Pons (tissue), 1 donor: ENCODE results near the gene KLHDC8B.

Experiments used
- DNase-seq: peaks from one replicate; pipeline ENCODE4 v3.0.0-alpha.2; 2016; ENCODE audit warnings: low spot score

Gene KLHDC8B

DNA sequence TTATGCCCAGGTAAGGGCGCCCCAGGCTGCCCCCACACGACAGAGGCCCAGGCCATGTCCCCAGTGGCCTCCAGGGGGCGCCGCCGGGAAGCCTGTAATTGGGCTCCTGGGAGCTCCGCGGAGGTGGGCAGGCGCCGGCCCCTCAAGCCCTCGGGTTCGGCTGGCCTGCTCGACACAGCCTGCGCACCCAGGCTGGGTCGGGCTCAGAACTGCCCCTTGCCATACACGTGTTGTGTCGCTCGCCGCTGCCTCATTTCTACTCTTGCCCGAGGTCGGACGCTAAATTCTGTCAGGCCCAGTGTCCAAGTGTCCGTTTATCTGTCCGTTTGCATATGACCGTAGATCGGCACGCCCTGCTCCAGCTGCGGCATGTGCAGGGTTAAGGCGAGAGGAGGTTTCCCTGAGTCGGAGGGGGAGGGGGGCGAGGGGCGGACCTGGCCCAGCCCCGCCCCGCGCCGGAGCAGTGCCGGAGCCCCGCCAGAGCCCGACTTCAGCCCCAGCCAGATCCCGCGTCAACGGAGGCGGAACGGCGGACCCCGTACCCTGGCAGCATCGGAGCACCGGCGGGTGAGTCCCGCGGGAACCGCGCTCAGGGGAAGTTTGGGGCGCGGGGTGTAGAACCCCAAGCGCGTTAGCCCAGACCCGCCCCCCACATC is at the start of gene KLHDC8B:
Gene KLHDC8B, plus strand, starts transcription at position 480 of the 656 bp plus-strand sequence. CDS start 1,172 bp downstream, outside the sequence.
- peak; percentile 41 for DNase-seq

DNA sequence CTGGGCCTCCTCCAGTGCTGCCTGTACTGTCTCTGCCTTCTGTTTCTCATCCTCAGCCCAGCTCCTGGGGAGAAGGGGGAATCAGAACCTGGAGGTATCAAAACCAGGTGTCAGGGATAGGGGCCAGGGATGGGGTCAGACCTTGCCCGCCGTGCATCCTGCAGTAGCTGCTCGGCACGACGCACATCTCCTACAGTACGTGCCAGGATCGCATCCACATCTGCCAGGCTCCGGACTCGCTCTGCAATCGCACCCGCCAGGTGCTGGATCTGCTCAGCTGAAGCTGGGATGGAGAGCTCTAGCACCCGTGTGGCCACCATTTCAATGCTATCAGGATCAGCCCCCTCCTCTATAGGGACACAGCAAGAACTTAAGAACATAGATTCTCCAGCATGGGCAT is 49.4 kb upstream of the KLHDC8B start:
- no peak for DNase-seq

DNA sequence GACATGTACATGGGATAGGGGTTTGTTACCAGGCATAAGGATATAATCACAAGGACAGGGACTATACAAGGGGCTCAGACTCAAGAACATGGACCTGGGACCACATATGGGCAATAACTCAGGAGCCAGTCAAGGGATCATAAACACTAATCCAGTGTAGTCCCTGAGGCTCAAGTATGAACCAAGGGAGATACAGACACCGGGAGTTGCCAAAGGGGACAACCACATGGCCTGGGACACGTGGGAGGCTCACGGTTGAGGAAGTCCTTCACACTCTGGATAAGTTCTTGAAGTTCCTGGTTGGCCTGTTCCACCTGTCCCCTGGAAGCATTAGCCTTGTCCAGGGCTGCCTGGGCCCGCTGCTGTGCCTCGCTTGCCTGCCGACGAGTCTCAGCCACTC is 48.9 kb upstream of the KLHDC8B start:
- DNase-seq = no peak

DNA sequence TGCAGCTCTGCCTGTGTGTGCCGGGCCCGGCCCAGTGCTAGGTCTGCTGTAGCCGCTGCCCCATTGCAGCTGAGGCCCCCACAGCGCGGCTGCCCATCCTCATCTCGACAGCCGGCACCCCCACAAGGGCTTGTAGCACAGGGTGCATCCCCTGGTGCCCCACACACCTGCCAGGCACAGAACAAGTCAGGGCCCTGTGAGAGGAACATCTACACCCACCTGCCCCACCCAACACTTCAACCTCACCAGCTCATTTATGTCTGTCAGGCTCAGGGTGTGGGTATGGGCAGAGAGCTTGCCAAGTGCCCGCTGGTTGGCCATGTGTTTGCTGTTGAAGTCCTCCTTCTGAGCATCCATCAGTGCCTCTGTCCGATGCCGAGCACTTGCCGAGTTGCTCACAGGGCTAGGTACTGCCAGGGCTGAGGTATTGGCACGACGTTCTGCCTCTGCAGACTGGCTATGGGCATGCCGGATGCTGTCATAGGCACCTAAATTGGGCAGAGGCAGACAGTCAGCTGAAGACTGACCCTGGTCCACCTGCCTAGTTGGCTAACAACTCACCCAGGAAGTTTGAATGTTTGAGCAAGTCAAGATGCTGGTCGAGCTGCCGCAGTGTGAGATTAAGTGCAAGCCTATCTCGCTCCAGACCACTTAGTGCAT is 48.4 kb upstream of the KLHDC8B start:
- no peak for DNase-seq

- DNase-seq = no peak
These were observed 47.7 kb upstream of the KLHDC8B start for GRCh38 chr3:49123687-49124086.

DNA sequence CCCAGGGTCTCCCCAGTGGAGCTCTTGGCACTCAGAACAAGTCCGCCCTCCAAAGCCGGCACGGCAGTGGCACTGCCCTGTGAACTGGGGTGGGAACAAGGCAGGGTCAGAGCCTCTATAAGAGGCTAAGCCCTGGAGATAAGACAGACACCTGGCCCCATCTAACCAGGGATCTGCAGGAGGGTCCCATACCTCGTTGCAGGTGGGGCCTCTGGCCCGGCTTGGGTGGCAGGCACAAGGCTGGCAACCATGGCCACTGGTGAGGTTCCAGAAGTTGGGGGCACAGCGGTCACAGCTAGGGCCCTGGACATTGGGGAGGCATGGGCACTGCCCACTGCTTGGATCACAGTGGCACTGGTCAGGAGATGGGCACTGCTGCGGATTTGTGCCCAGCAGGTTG is 47.2 kb upstream of the KLHDC8B start:
- no peak for DNase-seq

DNA sequence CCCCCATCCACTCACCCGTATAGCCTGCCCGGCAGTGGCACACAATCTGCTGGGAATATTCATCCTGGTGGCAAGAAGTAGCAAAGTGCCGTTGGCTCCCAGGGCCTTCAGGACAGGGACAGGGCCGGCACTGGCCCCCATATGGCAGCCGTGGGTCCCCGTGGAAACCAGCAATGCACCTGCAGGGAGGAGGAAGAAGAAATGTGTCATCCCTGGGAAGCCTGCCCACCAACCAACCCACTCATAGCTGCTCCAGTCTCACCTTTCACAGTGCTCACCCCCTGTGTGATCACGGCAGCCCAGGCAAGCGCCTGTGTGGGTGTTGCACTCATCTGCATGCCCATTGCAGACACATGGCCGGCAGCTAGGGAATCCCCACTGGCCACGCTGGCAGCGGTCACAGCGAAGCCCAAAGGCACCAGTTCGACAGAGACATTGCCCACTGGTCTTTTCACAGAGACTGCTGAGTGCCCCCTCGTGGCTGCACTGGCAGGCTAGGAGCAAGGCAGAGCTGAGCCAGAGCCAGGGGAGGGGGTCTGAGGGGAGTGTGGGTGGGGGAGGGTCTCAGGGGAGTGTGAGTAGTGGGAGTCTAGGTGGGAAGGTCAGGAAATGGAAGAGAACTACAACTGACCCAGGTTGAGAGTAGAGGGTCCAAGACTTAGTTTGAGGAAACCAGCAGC is 46.3 kb upstream of the KLHDC8B start:
- DNase-seq = no peak

DNA sequence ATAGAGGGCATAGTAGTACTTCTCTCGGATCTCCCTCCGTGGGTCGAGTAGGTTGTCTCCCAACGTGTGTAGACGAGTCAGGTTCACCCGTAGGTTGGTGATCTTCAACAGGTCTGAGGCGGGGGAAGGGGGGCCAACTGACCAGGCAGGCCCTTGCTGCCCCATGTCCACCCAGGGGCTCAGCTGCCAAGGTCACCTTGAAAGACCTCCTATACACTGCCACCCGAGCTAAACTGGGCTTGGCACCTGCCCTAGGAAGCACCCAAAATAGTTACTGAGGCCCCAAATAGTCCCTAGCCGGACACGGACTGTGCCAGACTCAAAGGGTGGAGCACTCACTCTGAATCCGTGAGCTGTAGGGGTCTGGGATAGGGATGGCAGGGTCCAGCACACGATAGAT is 40.4 kb upstream of the KLHDC8B start:
- DNase-seq = no peak

- no peak for DNase-seq
These were observed 39.8 kb upstream of the KLHDC8B start for GRCh38 chr3:49131576-49131975.

GRCh38 chr3:49132073-49132436 is 39.3 kb upstream of the KLHDC8B start:
- DNase-seq = no peak

GRCh38 chr3:49132437-49133225 is 38.8 kb upstream of the KLHDC8B start, which contains the start of gene LAMB2:
Gene LAMB2 (minus strand): TSS chr3:49133050. CDS start chr3:49132867, 183 bp downstream.
- peak; percentile 32 for DNase-seq

DNA sequence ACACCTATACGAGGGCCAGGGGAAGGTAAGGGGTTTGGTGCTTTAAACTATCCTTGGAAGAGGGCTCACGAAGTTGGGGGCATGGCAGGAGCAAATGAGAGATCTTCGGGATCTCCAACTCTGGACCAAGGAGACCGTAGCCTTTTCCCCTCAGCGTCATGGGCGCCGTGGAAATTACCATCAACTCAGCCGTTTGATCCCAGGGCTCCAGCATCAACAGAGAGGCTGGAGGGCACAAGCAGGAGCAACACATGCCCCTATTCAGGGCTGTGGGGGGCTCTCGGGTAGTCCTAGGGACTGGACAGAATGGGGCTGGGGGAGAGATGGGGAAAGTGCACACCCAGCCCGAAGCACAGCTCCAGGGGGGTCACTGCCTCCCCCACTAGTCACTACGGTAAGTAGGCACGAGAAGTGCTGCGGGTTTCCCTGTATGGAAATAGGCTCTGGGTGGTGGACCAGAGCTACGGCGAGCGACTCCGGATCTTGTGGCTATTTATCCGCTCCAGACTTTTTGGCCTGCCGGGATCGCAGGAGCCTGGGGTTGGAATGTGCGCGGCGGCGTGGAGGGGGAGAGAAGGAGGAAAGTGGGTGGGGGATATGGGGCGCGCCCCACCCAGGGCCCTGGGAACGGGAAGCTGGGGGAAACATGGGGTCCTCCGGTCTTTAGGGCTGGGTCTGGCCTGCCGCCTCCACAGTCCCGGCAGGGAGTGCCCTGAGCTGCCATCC is 38.0 kb upstream of the KLHDC8B start:
- peak; percentile 59 for DNase-seq

DNA sequence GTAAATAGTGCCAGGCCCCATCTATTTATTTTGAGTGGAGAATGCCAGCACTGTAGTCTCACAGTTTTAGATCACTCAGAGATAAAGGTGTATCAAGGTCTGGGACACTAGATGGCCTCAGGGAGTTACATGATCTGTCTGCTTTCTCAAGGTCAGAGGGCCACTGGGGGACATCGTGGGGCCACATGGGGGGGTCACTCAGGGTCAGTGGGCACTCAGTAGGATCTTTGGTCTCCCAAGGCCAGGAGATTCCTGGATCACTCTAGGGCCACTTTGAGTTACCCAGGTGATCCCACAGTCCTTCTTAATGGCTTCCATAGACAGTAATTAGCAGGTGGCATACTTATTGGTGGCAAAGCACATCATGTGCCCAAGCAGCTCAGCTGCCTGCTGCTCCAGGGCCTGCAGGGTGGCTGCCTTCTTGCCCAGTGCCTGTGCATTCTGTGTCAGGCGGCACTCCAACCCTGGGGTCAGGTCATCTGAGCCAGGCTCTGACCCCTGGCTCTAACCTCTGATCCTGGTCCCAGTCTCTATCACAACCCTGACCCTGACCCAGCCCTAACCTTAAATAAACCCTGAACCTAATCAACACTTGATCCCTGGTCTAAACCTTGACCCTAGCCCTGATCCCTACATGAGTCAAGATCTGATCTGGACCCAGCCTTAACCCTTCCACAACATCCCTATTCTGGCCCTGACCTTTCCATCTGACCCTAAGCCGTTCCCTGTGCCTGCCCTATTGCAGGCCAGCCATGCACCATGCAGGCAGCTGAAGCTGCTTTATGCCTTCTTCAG is 36.7 kb upstream of the KLHDC8B start:
- no peak for DNase-seq

DNA sequence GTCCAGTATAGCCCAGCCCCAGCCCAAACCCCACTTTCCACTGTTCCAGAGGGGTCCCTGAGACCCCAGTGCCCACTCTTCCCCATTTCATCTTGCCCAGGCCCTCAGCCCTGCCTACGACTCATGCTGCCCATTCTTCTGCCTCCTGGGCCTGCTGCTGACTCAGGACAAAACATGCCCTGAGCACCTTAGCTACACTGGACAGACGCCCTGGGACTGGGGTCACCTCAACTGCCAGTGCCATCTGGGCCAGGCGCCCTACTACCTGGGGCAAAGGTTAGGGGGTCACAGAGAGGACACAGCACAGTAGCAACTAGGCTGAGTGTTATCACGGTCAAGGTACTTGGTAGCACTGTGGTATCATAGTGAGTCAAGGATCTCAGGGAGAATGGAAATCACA is 35.9 kb upstream of the KLHDC8B start:
- no peak for DNase-seq

GRCh38 chr3:49140080-49140479 is 31.3 kb upstream of the KLHDC8B start:
- DNase-seq = no peak

- DNase-seq = no peak
These were observed 23.2 kb upstream of the KLHDC8B start for GRCh38 chr3:49148159-49148558.

DNA sequence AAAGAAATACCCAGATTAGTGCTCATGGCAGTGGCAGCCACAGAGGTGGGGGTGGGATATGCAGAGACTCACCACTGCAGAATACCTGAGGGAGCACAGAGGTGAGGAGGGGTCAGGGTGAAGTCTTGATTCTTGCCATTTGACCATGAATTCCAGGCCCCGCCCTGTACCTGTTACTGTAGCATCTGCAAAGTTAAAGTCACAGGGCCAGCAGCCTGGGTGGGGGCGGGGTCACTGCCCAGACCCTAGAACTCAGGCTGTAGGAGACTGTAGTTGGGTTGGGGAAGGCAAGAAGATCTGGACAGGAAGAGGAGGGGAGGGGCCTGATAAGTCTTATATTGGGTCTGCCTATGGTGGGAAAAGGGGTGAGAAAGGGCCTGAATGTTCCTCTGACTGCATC is 19.8 kb upstream of the KLHDC8B start:
- no peak for DNase-seq

DNA sequence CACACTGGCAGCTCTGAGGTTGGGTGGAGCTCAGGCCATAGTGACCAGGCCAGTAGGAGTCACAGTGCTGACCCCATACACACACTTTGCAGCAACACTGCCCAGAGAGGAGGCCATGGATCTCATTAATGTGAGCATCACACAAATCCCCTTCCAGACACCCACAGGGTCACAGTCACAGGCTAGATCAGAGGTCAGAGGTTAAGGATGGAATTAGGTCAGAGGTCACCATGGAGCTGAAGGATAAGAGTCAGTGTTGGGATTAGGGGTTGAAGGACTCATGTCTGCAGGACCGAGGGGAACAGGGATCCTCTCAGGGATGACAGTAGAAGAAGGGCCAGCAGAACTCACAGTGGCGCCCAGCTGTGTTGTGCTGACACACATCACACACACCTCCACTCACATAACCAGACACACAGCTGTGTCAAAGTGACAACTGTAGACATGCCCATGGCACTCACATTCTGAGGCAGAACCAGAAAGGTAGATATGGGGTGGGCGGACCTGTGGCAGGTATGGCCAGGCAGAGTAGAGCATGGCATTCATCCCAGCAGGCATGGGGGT is 18.0 kb upstream of the KLHDC8B start:
- no peak for DNase-seq

DNA sequence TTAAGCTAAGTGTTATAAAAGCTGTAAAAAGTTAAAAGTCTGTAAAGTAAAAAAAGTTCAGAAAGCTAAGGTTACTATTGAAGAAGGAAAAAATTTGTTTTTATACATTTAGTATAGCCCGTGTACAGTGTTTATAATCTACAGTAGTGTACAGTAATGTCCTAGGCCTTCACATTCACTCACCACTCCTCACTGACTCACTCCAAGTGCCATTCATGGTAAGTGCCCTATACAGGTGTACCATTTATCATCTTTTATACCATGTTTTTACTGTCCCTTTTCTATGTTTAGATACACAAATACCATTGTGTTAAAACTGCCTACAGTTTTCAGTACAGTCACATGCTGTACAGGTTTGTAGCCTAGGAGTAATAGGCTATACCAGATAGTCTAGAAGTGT is 14.1 kb upstream of the KLHDC8B start:
- no peak for DNase-seq

GRCh38 chr3:49158103-49158709 is 13.2 kb upstream of the KLHDC8B start:
- DNase-seq = peak; percentile 41
